ENCODE measurements around the gene PGLYRP2. TPM values are rescaled to one million over a fixed set of nuclear protein-coding genes. Genes with fewer than 3 reads are reported as not detected.

Gene PGLYRP2
- polyA plus RNA-seq, 3 donors, result 0.04 TPM; not detected in 2

DNA sequence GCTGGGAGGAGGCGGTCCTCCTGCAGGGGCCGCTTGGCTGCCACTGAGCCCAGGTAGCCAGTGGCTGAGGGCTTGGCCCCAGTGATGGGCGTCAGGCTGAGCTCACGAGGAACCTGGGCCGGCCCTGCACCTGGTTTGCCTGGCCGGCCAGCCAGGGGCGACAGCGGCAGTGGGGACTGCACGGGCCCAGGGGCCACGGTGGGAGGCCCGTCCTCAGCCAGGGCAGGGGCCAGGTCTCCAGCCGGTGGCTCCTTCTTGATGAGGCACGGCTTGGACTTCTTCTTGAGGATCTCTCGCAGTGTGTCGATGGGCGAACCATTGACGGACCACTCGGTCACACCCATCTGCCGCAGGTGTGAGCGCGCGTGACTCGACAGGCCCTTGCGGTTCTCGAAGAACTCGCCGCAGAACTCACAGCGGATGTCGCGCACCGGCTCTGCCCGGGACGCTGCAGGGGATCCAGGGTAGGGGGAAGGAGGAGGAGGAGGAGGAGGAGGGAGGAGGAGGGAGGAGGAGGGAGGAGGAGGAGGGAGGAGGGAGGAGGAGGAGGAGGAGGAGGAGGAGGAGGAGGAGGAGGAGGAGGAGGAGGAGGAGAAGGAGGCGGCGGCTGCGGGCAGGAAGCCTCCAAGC lies 53.9 kb downstream of the PGLYRP2 start:
- DNase-seq, result no peak

DNA sequence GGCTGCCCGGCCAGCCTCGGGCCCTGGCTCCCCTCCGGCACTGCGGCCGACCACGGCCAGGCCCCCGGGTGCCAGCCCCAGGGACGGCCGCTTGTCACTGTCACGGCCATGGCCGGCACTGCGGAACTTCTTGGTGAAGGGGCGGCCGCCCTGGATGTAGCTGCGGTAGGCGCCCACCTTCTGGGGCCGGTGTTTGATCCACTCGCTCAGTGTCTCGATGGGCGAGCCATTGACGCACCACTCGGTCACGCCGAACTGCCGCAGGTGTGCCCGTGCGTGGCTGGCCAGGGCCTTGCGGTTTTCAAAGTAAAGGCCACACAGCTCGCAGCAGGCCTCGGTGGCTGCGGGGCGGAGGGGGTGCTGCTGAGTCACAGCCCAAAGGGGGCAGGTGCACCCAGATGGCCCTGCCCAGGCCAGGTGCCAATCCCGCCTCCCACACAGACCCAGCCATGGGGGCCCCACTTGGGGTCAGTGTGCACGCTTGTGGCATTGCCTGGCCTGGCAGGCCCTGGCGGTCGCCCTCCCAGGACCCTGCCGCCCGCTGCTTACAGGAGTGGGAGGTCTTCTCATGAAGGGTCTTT lies 54.5 kb downstream of the PGLYRP2 start:
- DNase-seq, result no peak

- no peak for DNase-seq
These were observed 55.2 kb downstream of the PGLYRP2 start for GRCh38 chr19:15424121-15424520.

DNA sequence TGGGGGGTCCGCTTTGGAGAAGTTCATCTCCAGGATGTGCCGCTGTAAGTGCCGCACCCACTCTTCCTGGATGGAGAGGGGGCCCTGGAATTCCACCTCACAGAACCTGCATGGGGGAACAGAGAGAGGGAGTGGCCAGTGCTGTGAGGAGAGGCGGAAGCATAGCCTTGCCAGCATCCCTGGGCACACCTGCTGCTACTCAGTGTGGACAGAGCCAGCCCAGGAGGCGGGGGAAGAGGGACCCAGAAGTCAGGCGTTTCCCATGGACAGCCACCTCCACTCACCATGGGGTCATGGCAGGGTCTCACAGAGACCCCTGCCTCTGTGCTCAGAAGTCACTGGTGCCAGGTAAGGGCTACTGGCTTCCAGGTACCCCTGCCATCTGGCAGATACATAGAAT lies 56.2 kb downstream of the PGLYRP2 start:
- no peak for DNase-seq

GRCh38 chr19:15422296-15423075 lies 56.8 kb downstream of the PGLYRP2 start:
- DNase-seq, result no peak

GRCh38 chr19:15421721-15422260 lies 57.5 kb downstream of the PGLYRP2 start:
- DNase-seq, result no peak

DNA sequence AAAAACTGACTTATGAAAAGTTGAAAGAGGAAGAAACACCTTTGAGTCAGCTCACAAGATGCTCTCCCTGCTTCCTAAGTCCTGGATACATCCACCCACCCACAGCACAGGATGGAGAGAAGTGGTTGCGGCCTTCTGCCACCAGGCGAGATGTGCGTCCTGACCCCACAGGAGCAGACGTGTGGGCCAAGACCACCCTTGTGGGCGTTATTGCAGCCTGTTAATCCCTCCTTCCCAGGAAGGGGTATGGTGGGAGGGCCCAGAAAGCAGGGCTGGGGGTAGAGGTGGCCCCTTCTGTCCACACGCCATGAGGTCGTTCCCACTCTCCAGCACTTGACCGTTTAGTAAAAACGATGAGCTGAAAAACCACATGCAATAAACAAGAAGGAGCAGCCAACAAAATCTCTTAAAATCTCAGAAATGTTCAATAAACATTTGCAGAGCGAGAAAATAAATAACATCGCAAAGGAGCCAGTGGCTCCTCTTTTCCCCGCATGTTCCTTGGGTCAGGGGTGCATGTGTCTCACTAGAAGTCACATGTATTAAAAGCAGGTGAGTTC lies 58.1 kb downstream of the PGLYRP2 start:
- no peak for DNase-seq

- no peak for DNase-seq
These were observed 59.8 kb downstream of the PGLYRP2 start for GRCh38 chr19:15419413-15420025.

Other genes starting within 250 kb of the PGLYRP2 start
- 1 to 10 TPM; 4.5 to 6.2 (median 5.7) TPM for gene EPHX3, start 247.1 kb downstream of the PGLYRP2 start, polyA plus RNA-seq (ENCODE audit: insufficient read length in 3 of 3)
- gene BRD4, start 147.0 kb downstream of the PGLYRP2 start, polyA plus RNA-seq (ENCODE audit: insufficient read length in 3 of 3), result 10 to 100 TPM; 51.6 to 59.8 (median 58.6) TPM
- gene AKAP8, start 99.7 kb downstream of the PGLYRP2 start, polyA plus RNA-seq (ENCODE audit: insufficient read length in 3 of 3), result 10 to 100 TPM; 26.6 to 36.3 (median 35.5) TPM
- 100 to 1,000 TPM; 102 to 126 (median 109) TPM for gene AKAP8L, start 60.5 kb downstream of the PGLYRP2 start, polyA plus RNA-seq (ENCODE audit: insufficient read length in 3 of 3)
- gene WIZ, start 29.5 kb downstream of the PGLYRP2 start, polyA plus RNA-seq (ENCODE audit: insufficient read length in 3 of 3), result 10 to 100 TPM; 32.6 to 43.1 (median 42.2) TPM
- gene RASAL3, start 15.0 kb downstream of the PGLYRP2 start, polyA plus RNA-seq (ENCODE audit: insufficient read length in 3 of 3), result 1 to 10 TPM; 1.0 to 1.3 (median 1.0) TPM
- under 1 TPM; 0.12 to 0.37 (median 0.14) TPM for gene CYP4F22, start 29.0 kb upstream of the PGLYRP2 start, polyA plus RNA-seq (ENCODE audit: insufficient read length in 3 of 3)
- under 1 TPM in 1 of 3 donors, not detected in 2; 0.03 TPM for gene CYP4F8, start 135.7 kb upstream of the PGLYRP2 start, polyA plus RNA-seq (ENCODE audit: insufficient read length in 3 of 3)
- gene CYP4F3, start 161.4 kb upstream of the PGLYRP2 start, polyA plus RNA-seq (ENCODE audit: insufficient read length in 3 of 3), result 1 to 10 TPM in 2 of 3 donors, under 1 TPM in 1; 0.27 to 1.3 (median 1.1) TPM
- gene CYP4F12, start 193.6 kb upstream of the PGLYRP2 start, polyA plus RNA-seq (ENCODE audit: insufficient read length in 3 of 3), result 1 to 10 TPM in 1 of 3 donors, under 1 TPM in 1, not detected in 1; 0.93 to 1.2 TPM
- not detected for gene OR10H2, start 248.5 kb upstream of the PGLYRP2 start, polyA plus RNA-seq (ENCODE audit: insufficient read length in 3 of 3)

Data from renal pelvis (tissue), 4 donors.